HepG2 (cell line): ENCODE results near the gene NEK8. TPM values are rescaled to one million over a fixed set of nuclear protein-coding genes. Genes with fewer than 3 reads are reported as not detected.

Experiments used
- AGO2 ChIP-seq: fragments of 200-400 bp; formaldehyde crosslinking; optimal IDR thresholded peaks from 2 replicates; pipeline ENCODE3; 2017; ENCODE audit warnings: mild to moderate bottlenecking, low read depth, low read length, moderate library complexity
- DMAP1 ChIP-seq: IDR thresholded peaks from 2 replicates; pipeline ENCODE4 v1.6.1; 2016
- FOXK1 ChIP-seq: sonication (generic); formaldehyde crosslinking; IDR thresholded peaks from 2 replicates; pipeline ENCODE4 v1.4.0; 2020; ENCODE audit warnings: low read depth, missing genetic modification reagents, borderline replicate concordance
- FOXP1 ChIP-seq, 2 experiments: fragments of 450-650 bp in 1 of 2; IDR thresholded peaks; 2 replicates each; pipeline ENCODE4 v1.6.1; 2017 to 2018; ENCODE audit warnings: antibody characterized with exemption in 1 of 2
- HOXA5 ChIP-seq: sonication (generic); formaldehyde crosslinking; IDR thresholded peaks from 2 replicates; pipeline ENCODE4 v1.4.0; 2020; ENCODE audit warnings: missing genetic modification reagents
- KDM6A ChIP-seq: IDR thresholded peaks from 2 replicates; pipeline ENCODE4 v1.6.1; 2016; ENCODE audit warnings: low read depth
- KMT2B ChIP-seq: IDR thresholded peaks from 2 replicates; pipeline ENCODE4 v1.6.1; 2016; ENCODE audit warnings: missing genetic modification reagents, missing compliant biosample characterization
- NFKBIZ ChIP-seq: IDR thresholded peaks from 2 replicates; pipeline ENCODE4 v1.6.1; 2018; ENCODE audit warnings: missing genetic modification reagents, missing compliant biosample characterization
- NR2F1 ChIP-seq, 2 experiments: fragments of 450-650 bp in 1 of 2; formaldehyde crosslinking in 1 of 2; IDR thresholded peaks; 2 replicates each; pipeline versions ENCODE4 v1.5.0 to v1.6.1; 2016 to 2020; ENCODE audit warnings: mild to moderate bottlenecking in 1 of 2, missing compliant biosample characterization in 1 of 2, missing genetic modification reagents in 1 of 2, moderate library complexity in 1 of 2
- NR2F6 ChIP-seq, 2 experiments: IDR thresholded peaks; 2 replicates each; pipeline ENCODE4 v1.6.1; 2016; ENCODE audit warnings: antibody characterized with exemption in 1 of 2, mild to moderate bottlenecking in 1 of 2
- SALL1 ChIP-seq: sonication (generic); formaldehyde crosslinking; IDR thresholded peaks from 2 replicates; pipeline ENCODE4 v1.8.0; 2022; ENCODE audit warnings: mild to moderate bottlenecking, missing genetic modification reagents
- SATB2 ChIP-seq: sonication (generic); formaldehyde crosslinking; IDR thresholded peaks from 2 replicates; pipeline ENCODE4 v1.5.0; 2020; ENCODE audit warnings: missing genetic modification reagents
- SNAPC5 ChIP-seq: sonication (generic); formaldehyde crosslinking; IDR thresholded peaks from 2 replicates; pipeline ENCODE4 v1.8.1; 2023; ENCODE audit warnings: mild to moderate bottlenecking, missing genetic modification reagents, borderline replicate concordance
- TAF15 ChIP-seq: fragments of 200-400 bp; formaldehyde crosslinking; IDR thresholded peaks from one replicate; pipeline ENCODE4 v1.6.1; 2018; ENCODE audit warnings: mild to moderate bottlenecking, low read depth, low read length; ENCODE audit not compliant: poor library complexity, severe bottlenecking
- XRCC5 ChIP-seq: fragments of 200-400 bp; formaldehyde crosslinking; optimal IDR thresholded peaks from 2 replicates; pipeline ENCODE3; 2017; ENCODE audit warnings: mild to moderate bottlenecking, low read length
- ZBTB8A ChIP-seq: sonication (generic); formaldehyde crosslinking; IDR thresholded peaks from 2 replicates; pipeline ENCODE4 v1.4.0; 2020; ENCODE audit warnings: mild to moderate bottlenecking, low read depth, missing genetic modification reagents, borderline replicate concordance
- ZFAT ChIP-seq: sonication (generic); formaldehyde crosslinking; conservative IDR thresholded peaks from 2 replicates; pipeline ENCODE4 v1.8.1; 2023; ENCODE audit warnings: missing genetic modification reagents, inconsistent platforms
- ZFP62 ChIP-seq: sonication (generic); formaldehyde crosslinking; IDR thresholded peaks from 2 replicates; pipeline ENCODE4 v1.4.0; 2020; ENCODE audit warnings: missing genetic modification reagents
- ZNF180 ChIP-seq: sonication (generic); formaldehyde crosslinking; IDR thresholded peaks from 2 replicates; pipeline ENCODE4 v1.4.0; 2020; ENCODE audit warnings: low read depth, missing genetic modification reagents, borderline replicate concordance
- ZNF24 ChIP-seq: fragments of 450-650 bp; IDR thresholded peaks from 2 replicates; pipeline ENCODE4 v1.6.1; 2017; ENCODE audit warnings: antibody characterized with exemption, mild to moderate bottlenecking
- ZNF354B ChIP-seq: sonication (generic); formaldehyde crosslinking; IDR thresholded peaks from 2 replicates; pipeline ENCODE4 v1.8.0; 2022; ENCODE audit warnings: mild to moderate bottlenecking, missing genetic modification reagents
- ZNF672 ChIP-seq: sonication (generic); formaldehyde crosslinking; IDR thresholded peaks from 2 replicates; pipeline ENCODE4 v1.8.1; 2022; ENCODE audit warnings: missing genetic modification reagents
- ZNF772 ChIP-seq: sonication (generic); formaldehyde crosslinking; IDR thresholded peaks from 2 replicates; pipeline ENCODE4 v1.5.0; 2020; ENCODE audit warnings: mild to moderate bottlenecking, missing genetic modification reagents
- ZSCAN25 ChIP-seq: sonication (generic); formaldehyde crosslinking; IDR thresholded peaks from 2 replicates; pipeline ENCODE4 v1.8.0; 2022; ENCODE audit warnings: mild to moderate bottlenecking, missing genetic modification reagents
- ZZZ3 ChIP-seq: sonication (generic); formaldehyde crosslinking; IDR thresholded peaks from 2 replicates; pipeline ENCODE4 v1.4.0; 2020; ENCODE audit warnings: missing genetic modification reagents, mild to moderate bottlenecking, borderline replicate concordance
- polyA plus RNA-seq, 8 experiments: library from polyadenylated mRNA; depleted of rRNA in 3 of 8; stranded (reverse) in 7 of 8; unstranded in 1 of 8; fragments of >200 nt; fragmentation: Illumina TruSeq in 4 of 8; extraction: Trizol in 4 of 8; gene quantifications; 2 replicates each; pipeline versions ENCODE4 v1.2.1 to v1.2.3, GENCODE V29; 2011 to 2016; ENCODE audit warnings: low read depth in 4 of 8, missing spikeins in 1 of 8, mixed read lengths in 1 of 8; ENCODE audit not compliant: insufficient read depth in 1 of 8
- total RNA-seq, 5 experiments: library from RNA; depleted of rRNA; stranded (reverse); fragments of >200 nt; fragmentation: Illumina TruSeq; extraction: Trizol; gene quantifications; 2 replicates each; pipeline ENCODE4 v1.2.3, GENCODE V29; 2016; ENCODE audit warnings: low read depth in 1 of 5
- TF ChIP-seq, protein P1 (sequence below): sonication (generic); formaldehyde crosslinking; IDR thresholded peaks from 2 replicates; pipeline ENCODE4; 2020; ENCODE audit warnings: missing genetic modification reagents, mild to moderate bottlenecking, borderline replicate concordance
- TF ChIP-seq, protein P2 (sequence below): sonication (generic); formaldehyde crosslinking; IDR thresholded peaks from 2 replicates; pipeline ENCODE4 v1.9.0; 2021; ENCODE audit warnings: missing genetic modification reagents, mild to moderate bottlenecking, borderline replicate concordance

Gene NEK8
- total and polyA plus RNA-seq, 2 of the 13 experiments (the other 11 are each of a cell fraction or from before 2014, with no cell fraction given): 5.8 to 13.5 TPM

DNA sequence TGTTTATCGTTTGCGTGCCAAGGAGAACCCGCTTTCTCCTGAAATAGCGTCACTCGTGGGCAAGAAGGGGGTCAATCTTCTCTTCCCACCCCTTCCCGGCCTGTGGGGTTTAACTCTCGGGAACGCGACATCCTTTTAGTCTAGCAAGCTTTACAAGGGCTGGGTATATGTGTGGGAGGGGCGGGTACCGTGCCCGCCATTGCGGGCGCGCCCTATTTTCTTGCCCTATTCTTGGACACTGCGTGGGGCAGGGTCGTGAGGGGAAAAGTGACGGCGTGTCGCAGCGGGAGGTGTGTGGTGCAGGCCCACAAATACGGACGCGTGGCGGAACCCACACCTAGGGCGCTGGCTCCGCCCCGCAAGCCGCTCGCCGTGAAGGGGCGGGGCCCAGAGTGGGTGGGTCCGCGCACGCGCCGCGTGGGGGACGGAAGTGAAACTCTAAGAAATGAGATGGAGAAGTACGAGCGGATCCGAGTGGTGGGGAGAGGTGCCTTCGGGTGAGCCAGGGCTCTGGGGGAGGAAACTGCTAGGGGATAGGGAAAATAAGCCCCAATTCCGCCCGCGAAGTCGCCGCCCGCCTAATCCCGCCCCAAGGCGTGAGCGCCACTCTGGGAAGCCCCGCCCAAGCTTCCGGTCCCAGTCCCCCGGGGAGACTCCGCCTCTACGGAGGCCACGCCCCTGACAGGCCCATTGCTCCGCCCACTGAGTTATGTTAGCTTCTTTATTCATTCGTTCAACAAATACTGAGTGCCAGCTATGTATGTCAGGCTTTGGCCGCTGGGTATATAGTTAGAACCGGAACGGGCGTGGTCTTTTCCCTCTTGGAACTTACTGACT lies at the start of gene NEK8 (continued):
- TF ChIP-seq ZSCAN25 (CRISPR knock-in tag): peak; percentile 9; the same call in 1 of the 2 replicates
- TF ChIP-seq, protein P1, sequence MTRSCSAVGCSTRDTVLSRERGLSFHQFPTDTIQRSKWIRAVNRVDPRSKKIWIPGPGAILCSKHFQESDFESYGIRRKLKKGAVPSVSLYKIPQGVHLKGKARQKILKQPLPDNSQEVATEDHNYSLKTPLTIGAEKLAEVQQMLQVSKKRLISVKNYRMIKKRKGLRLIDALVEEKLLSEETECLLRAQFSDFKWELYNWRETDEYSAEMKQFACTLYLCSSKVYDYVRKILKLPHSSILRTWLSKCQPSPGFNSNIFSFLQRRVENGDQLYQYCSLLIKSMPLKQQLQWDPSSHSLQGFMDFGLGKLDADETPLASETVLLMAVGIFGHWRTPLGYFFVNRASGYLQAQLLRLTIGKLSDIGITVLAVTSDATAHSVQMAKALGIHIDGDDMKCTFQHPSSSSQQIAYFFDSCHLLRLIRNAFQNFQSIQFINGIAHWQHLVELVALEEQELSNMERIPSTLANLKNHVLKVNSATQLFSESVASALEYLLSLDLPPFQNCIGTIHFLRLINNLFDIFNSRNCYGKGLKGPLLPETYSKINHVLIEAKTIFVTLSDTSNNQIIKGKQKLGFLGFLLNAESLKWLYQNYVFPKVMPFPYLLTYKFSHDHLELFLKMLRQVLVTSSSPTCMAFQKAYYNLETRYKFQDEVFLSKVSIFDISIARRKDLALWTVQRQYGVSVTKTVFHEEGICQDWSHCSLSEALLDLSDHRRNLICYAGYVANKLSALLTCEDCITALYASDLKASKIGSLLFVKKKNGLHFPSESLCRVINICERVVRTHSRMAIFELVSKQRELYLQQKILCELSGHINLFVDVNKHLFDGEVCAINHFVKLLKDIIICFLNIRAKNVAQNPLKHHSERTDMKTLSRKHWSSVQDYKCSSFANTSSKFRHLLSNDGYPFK (CRISPR knock-in tag): peak; percentile 59; the same call in 1 of the 2 replicates
- TF ChIP-seq ZNF354B (CRISPR knock-in tag): 0 out of 2 replicates have a peak, but pooled peaks have one; percentile 67
- no peak for TF ChIP-seq SNAPC5
- TF ChIP-seq FOXK1 (CRISPR knock-in tag): no peak
- no peak for TF ChIP-seq ZNF672
- TF ChIP-seq XRCC5: peak; percentile 3
- TF ChIP-seq ZFAT (CRISPR knock-in tag): 0 out of 2 replicates have a peak, but pooled peaks have one; percentile 5
- peak; percentile 91 for TF ChIP-seq AGO2
- TF ChIP-seq NR2F6 (IDR thresholded peaks at IDR 0.05): no peak
- peak; percentile 50 for TF ChIP-seq NR2F6 (CRISPR knock-in tag; IDR thresholded peaks at IDR 0.05)
- peak; percentile 91 for TF ChIP-seq ZNF772
- peak; percentile 60 for TF ChIP-seq SALL1
- no peak for TF ChIP-seq KDM6A (CRISPR knock-in tag)
- TF ChIP-seq NFKBIZ (CRISPR knock-in tag): 0 out of 2 replicates have a peak, but pooled peaks have one; percentile 77
- no peak for TF ChIP-seq FOXP1 (IDR thresholded peaks at IDR 0.05)
- no peak for TF ChIP-seq FOXP1 (CRISPR knock-in tag; IDR thresholded peaks at IDR 0.05)
- no peak for TF ChIP-seq SATB2 (CRISPR knock-in tag)
- peak; percentile 26; the same call in 1 of the 2 replicates for TF ChIP-seq ZZZ3 (CRISPR knock-in tag)
- TF ChIP-seq KMT2B (CRISPR knock-in tag): 0 out of 2 replicates have a peak, but pooled peaks have one; percentile 18
- no peak for TF ChIP-seq TAF15
- no peak for TF ChIP-seq ZNF24
- TF ChIP-seq DMAP1 (CRISPR knock-in tag): peak; percentile 76
- 0 out of 4 replicates have a peak, but pooled peaks of 1 of the 2 experiments have one; percentile 12 for TF ChIP-seq NR2F1 (CRISPR knock-in tag; IDR thresholded peaks at IDR 0.05)
- TF ChIP-seq, protein P2, sequence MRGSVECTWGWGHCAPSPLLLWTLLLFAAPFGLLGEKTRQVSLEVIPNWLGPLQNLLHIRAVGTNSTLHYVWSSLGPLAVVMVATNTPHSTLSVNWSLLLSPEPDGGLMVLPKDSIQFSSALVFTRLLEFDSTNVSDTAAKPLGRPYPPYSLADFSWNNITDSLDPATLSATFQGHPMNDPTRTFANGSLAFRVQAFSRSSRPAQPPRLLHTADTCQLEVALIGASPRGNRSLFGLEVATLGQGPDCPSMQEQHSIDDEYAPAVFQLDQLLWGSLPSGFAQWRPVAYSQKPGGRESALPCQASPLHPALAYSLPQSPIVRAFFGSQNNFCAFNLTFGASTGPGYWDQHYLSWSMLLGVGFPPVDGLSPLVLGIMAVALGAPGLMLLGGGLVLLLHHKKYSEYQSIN (CRISPR knock-in tag): no peak
- 0 out of 2 replicates have a peak, but pooled peaks have one; percentile 5 for TF ChIP-seq ZFP62
- TF ChIP-seq HOXA5 (CRISPR knock-in tag): peak; percentile 65
- no peak for TF ChIP-seq ZBTB8A (CRISPR knock-in tag)
- no peak for TF ChIP-seq ZNF180 (CRISPR knock-in tag)
